HEK293 (cell line): Measurements from ENCODE around the gene IL5.

ENCODE experiments used
- AEBP2 ChIP-seq: fragments of 450-650 bp; formaldehyde crosslinking; IDR thresholded peaks from 2 replicates; pipeline ENCODE4 v1.5.1; 2016; ENCODE audit warnings: missing biosample characterization, missing genetic modification characterization, borderline replicate concordance
- KLF9 ChIP-seq: fragments of 450-650 bp; formaldehyde crosslinking; IDR thresholded peaks from 2 replicates; pipeline ENCODE4 v1.5.1; 2016; ENCODE audit warnings: missing biosample characterization, missing genetic modification characterization, low read depth
- ZBTB44 ChIP-seq: fragments of 450-650 bp; IDR thresholded peaks from 2 replicates; pipeline ENCODE4 v1.5.1; 2018; ENCODE audit warnings: missing biosample characterization, mild to moderate bottlenecking, missing genetic modification characterization
- ZNF23 ChIP-seq: fragments of 450-650 bp; formaldehyde crosslinking; IDR thresholded peaks from 2 replicates; pipeline ENCODE4 v1.5.1; 2016; ENCODE audit warnings: missing biosample characterization, missing genetic modification characterization, borderline replicate concordance

- TF ChIP-seq ZNF23 (tag by site-specific recombination): no peak
- no peak for TF ChIP-seq KLF9 (tag by site-specific recombination)
- TF ChIP-seq ZBTB44 (tag by site-specific recombination): no peak
- no peak for TF ChIP-seq AEBP2 (tag by site-specific recombination)
These were observed 49.2 kb upstream of the IL5 start for GRCh38 chr5:132592521-132592920.
